ENCODE results near the gene TMEM130. TPM values are rescaled to one million over a fixed set of nuclear protein-coding genes. Genes with fewer than 3 reads are reported as not detected.

Gene TMEM130
- total RNA-seq, 1 experiment from 2014 or later: 1.7 TPM

DNA sequence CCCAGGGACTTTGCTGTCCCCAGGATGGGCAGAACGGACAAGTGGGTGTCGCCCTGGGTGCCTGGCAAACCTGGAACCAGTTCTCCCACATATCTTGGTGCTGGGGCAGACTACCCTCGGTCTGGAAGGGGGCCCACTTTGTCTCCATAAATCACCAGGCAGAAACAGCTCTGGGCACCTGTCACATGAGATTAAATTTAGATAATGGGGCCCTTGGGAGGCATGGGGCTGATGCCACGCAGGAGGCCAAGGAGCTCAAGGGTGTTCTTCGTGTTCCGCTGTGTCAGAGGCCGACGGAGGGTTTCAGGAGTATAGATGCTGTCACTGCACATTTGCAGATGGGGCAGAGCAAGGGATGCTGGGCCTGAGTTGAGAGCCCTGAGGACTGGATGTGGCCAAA is 72.7 kb downstream of the TMEM130 start:
- no CpG with 5 or more reads among the region's 8 CpGs for whole genome bisulfite sequencing (ENCODE audit: extremely low coverage, insufficient read length, low lambda C conversion rate)
- Histone ChIP-seq H3T11ph (ENCODE audit: low read length) (no peak overlapping the region), H2AK5ac (ENCODE audit: insufficient read length, low read length) (no peak overlapping the region), H3K4me1 (ENCODE audit: insufficient read depth, low read length) (no peaks in the 10 kb centered on the region), H3K14ac (ENCODE audit: insufficient read depth, low read length) (no peak overlapping the region; the same call in 1 of the 2 replicates), H3K18ac (ENCODE audit: insufficient read length, low read depth, low read length) (no peak overlapping the region), H2AFZ (ENCODE audit: low read length) (no peak overlapping the region), H3K9me3 (ENCODE audit: control insufficient read depth, low read depth, low read length) (no peaks in the 10 kb centered on the region), H2BK5ac (ENCODE audit: insufficient read length, low read length) (no peak overlapping the region), H3K27ac (ENCODE audit: insufficient read length, low read depth, low read length) (no peak overlapping the region), H3K27me3 (ENCODE audit: insufficient read depth, low read length) (no peaks in the 10 kb centered on the region), H4K91ac (ENCODE audit: insufficient read length, low read depth, low read length) (no peak overlapping the region), H2BK15ac (ENCODE audit: low read depth, low read length) (no peak overlapping the region), H4K20me1 (ENCODE audit: control insufficient read depth, insufficient read depth, insufficient read length) (no peaks in the 10 kb centered on the region), H3K9ac (ENCODE audit: extremely low read depth, insufficient read length, low read length) (no peak overlapping the region), H3K79me1 (ENCODE audit: insufficient read depth, low read depth, low read length, poor library complexity, severe bottlenecking) (no peaks in the 10 kb centered on the region), H3K4me2 (ENCODE audit: insufficient read depth, insufficient read length, low read length) (no peak overlapping the region), H2BK120ac (ENCODE audit: low read depth, low read length, poor library complexity, severe bottlenecking) (no peak overlapping the region), H3K56ac (ENCODE audit: insufficient read length, low read depth, low read length) (no peak overlapping the region), H2BK12ac (ENCODE audit: insufficient read length, low read depth, low read length) (no peak overlapping the region), H3K4ac (ENCODE audit: low read depth, low read length) (no peak overlapping the region), H4K8ac (replicated peaks; ENCODE audit: insufficient read length, low read depth, low read length) (no peak overlapping the region), H2BK20ac (ENCODE audit: low read depth, low read length, poor library complexity, severe bottlenecking) (no peak overlapping the region), H3K79me2 (ENCODE audit: insufficient read depth, low read length) (no peaks in the 10 kb centered on the region), H3K23ac (ENCODE audit: insufficient read length, low read depth, low read length) (no peak overlapping the region), H4K5ac (ENCODE audit: insufficient read length, low read depth, low read length) (no peak overlapping the region), H3K23me2 (ENCODE audit: insufficient read length, low read depth, low read length, poor library complexity, severe bottlenecking) (no peaks in the 10 kb centered on the region)
- no peaks in the 10 kb centered on the region for H3K36me3 Mint-ChIP-seq (ENCODE audit: insufficient read depth in 1 of 3, low read depth in 3 of 3)
- H3K9me3 Mint-ChIP-seq: peaks cover 13 to 14% of the 10 kb centered on the region in 2 experiments
- no peak overlapping the region for H3K4me3 Mint-ChIP-seq
- no peak for DNase-seq
- no peak for TF ChIP-seq CTCF (conservative IDR thresholded peaks at IDR 0.05)
- no peak overlapping the region for H3K27ac Mint-ChIP-seq
- H3K4me1 Mint-ChIP-seq: no peaks in the 10 kb centered on the region
- no peaks in the 10 kb centered on the region for H3K27me3 Mint-ChIP-seq (ENCODE audit: low read depth)

Small RNA genes within 50 kb of the gene (microRNA-seq; reads per million reads assigned to microRNA genes)
- gene MIR3609 (ENCODE audit: borderline microRNAs expressed): 2.0 reads per million, percentile 19 among the genes with 10 or more reads in this experiment

Other genes starting within 250 kb of the TMEM130 start
- 54.0 and 58.6 TPM in 2 replicates for gene TRRAP, start 8.5 kb upstream of the TMEM130 start, total RNA-seq (2021)